H9 (cell line): ENCODE results near the gene PTRH1. TPM values are rescaled to one million over a fixed set of nuclear protein-coding genes. Genes with fewer than 3 reads are reported as not detected.

Source experiments
- DNase-seq: peaks from one replicate; pipeline ENCODE4 v3.0.0-alpha.2; 2017
- H2AFZ ChIP-seq: one replicate; pipeline ENCODE4 v1.6.1; 2013; ENCODE audit warnings: mild to moderate bottlenecking, low read length, control low read depth, moderate library complexity
- H2AK5ac ChIP-seq: 2 replicates; pipeline ENCODE4 v1.6.1; 2013; ENCODE audit warnings: low read length, control low read depth, mixed read lengths; ENCODE audit not compliant: insufficient read length
- H2BK120ac ChIP-seq: one replicate; pipeline ENCODE4 v1.6.1; 2013; ENCODE audit warnings: low read depth, mild to moderate bottlenecking, low read length, control low read depth, inconsistent platforms; ENCODE audit not compliant: poor library complexity, severe bottlenecking
- H2BK12ac ChIP-seq: 2 replicates; pipeline ENCODE4 v1.6.1; 2013; ENCODE audit warnings: low read length, control low read depth, mixed read lengths, low read depth; ENCODE audit not compliant: insufficient read length
- H2BK15ac ChIP-seq: 2 replicates; pipeline ENCODE4 v1.6.1; 2013; ENCODE audit warnings: low read depth, low read length, control low read depth
- H2BK20ac ChIP-seq: one replicate; pipeline ENCODE4 v1.6.1; 2013; ENCODE audit warnings: low read depth, mild to moderate bottlenecking, low read length, control low read depth, inconsistent platforms; ENCODE audit not compliant: poor library complexity, severe bottlenecking
- H2BK5ac ChIP-seq: 2 replicates; pipeline ENCODE4 v1.6.1; 2013; ENCODE audit warnings: low read length, control low read depth, mixed read lengths; ENCODE audit not compliant: insufficient read length
- H3K14ac ChIP-seq: 2 replicates; pipeline ENCODE4 v1.6.1; 2013; ENCODE audit warnings: low read length, control low read depth; ENCODE audit not compliant: insufficient read depth
- H3K18ac ChIP-seq: 2 replicates; pipeline ENCODE4 v1.6.1; 2013; ENCODE audit warnings: low read depth, mild to moderate bottlenecking, mixed read lengths, low read length, control low read depth; ENCODE audit not compliant: insufficient read length
- H3K23ac ChIP-seq: 2 replicates; pipeline ENCODE4 v1.6.1; 2013; ENCODE audit warnings: low read length, control low read depth, mixed read lengths, low read depth; ENCODE audit not compliant: insufficient read length
- H3K23me2 ChIP-seq: 2 replicates; pipeline ENCODE4 v1.6.1; 2013; ENCODE audit warnings: low read depth, mild to moderate bottlenecking, mixed read lengths, low read length, control low read depth; ENCODE audit not compliant: insufficient read length, poor library complexity, severe bottlenecking
- H3K27ac ChIP-seq: 2 replicates; pipeline ENCODE4 v1.5.1; 2013; ENCODE audit warnings: low read length, control low read depth, mixed read lengths, low read depth; ENCODE audit not compliant: insufficient read length
- H3K27me3 ChIP-seq: 2 replicates; pipeline ENCODE4 v1.6.1; 2013; ENCODE audit warnings: low read length, control low read depth, inconsistent platforms; ENCODE audit not compliant: insufficient read depth
- H3K4ac ChIP-seq: 2 replicates; pipeline ENCODE4 v1.6.1; 2013; ENCODE audit warnings: low read depth, mild to moderate bottlenecking, control low read depth, inconsistent platforms, low read length, moderate library complexity
- H3K4me1 ChIP-seq: 2 replicates; pipeline ENCODE4 v1.6.1; 2013; ENCODE audit warnings: low read length, control low read depth, inconsistent platforms; ENCODE audit not compliant: insufficient read depth
- H3K4me2 ChIP-seq: 2 replicates; pipeline ENCODE4 v1.6.1; 2013; ENCODE audit warnings: low read length, control low read depth, mixed read lengths; ENCODE audit not compliant: insufficient read length, insufficient read depth
- H3K56ac ChIP-seq: 2 replicates; pipeline ENCODE4 v1.6.1; 2013; ENCODE audit warnings: low read depth, mild to moderate bottlenecking, mixed read lengths, low read length, control low read depth; ENCODE audit not compliant: insufficient read length
- H3K79me1 ChIP-seq: 2 replicates; pipeline ENCODE4 v1.6.1; 2013; ENCODE audit warnings: low read depth, mild to moderate bottlenecking, moderate library complexity, low read length, control low read depth, inconsistent platforms; ENCODE audit not compliant: insufficient read depth, poor library complexity, severe bottlenecking
- H3K79me2 ChIP-seq: 2 replicates; pipeline ENCODE4 v1.6.1; 2013; ENCODE audit warnings: low read length, control low read depth, inconsistent platforms; ENCODE audit not compliant: insufficient read depth
- H3K9ac ChIP-seq: 2 replicates; pipeline ENCODE4 v1.6.1; 2013; ENCODE audit warnings: low read length, control low read depth, mixed read lengths; ENCODE audit not compliant: insufficient read length; ENCODE audit errors: extremely low read depth
- H3K9me3 ChIP-seq: one replicate; pipeline ENCODE4 v1.6.1; 2013; ENCODE audit warnings: low read depth, low read length, inconsistent platforms; ENCODE audit not compliant: control insufficient read depth
- H3T11ph ChIP-seq: one replicate; pipeline ENCODE4 v1.6.1; 2013; ENCODE audit warnings: mild to moderate bottlenecking, low read length, control low read depth, inconsistent platforms
- H4K20me1 ChIP-seq: one replicate; pipeline ENCODE4 v1.6.1; 2013; ENCODE audit not compliant: control insufficient read depth, insufficient read length, insufficient read depth
- H4K5ac ChIP-seq: 2 replicates; pipeline ENCODE4 v1.6.1; 2013; ENCODE audit warnings: low read depth, mild to moderate bottlenecking, mixed read lengths, low read length, control low read depth; ENCODE audit not compliant: insufficient read length
- H4K8ac ChIP-seq: replicated peaks from 2 replicates; pipeline ENCODE4 v1.6.1; 2013; ENCODE audit warnings: low read length, control low read depth, mixed read lengths, low read depth; ENCODE audit not compliant: insufficient read length
- H4K91ac ChIP-seq: 2 replicates; pipeline ENCODE4 v1.6.1; 2013; ENCODE audit warnings: low read depth, mild to moderate bottlenecking, moderate library complexity, mixed read lengths, low read length, control low read depth; ENCODE audit not compliant: insufficient read length
- H3K27ac Mint-ChIP-seq, 3 experiments: 2 replicates in 2 of 3; 3 replicates in 1 of 3; pipeline ENCODE4 v1.8.0; 2020 to 2021; ENCODE audit warnings: mixed read lengths in 3 of 3, mild to moderate bottlenecking in 1 of 3, moderate library complexity in 1 of 3
- H3K27me3 Mint-ChIP-seq: 2 replicates; pipeline ENCODE4 v1.8.0; 2021; ENCODE audit warnings: low read depth, mild to moderate bottlenecking, moderate library complexity, mixed read lengths
- H3K36me3 Mint-ChIP-seq, 3 experiments: 2 replicates in 2 of 3; 3 replicates in 1 of 3; pipeline ENCODE4 v1.8.0; 2020 to 2021; ENCODE audit warnings: low read depth in 3 of 3, mixed read lengths in 3 of 3; ENCODE audit not compliant: insufficient read depth in 1 of 3
- H3K4me1 Mint-ChIP-seq, 2 experiments: 2 replicates each; pipeline ENCODE4 v1.8.0; 2020; ENCODE audit warnings: mixed read lengths in 2 of 2
- H3K4me3 Mint-ChIP-seq, 2 experiments: 2 replicates in 1 of 2; 3 replicates in 1 of 2; pipeline ENCODE4 v1.8.0; 2020 to 2021; ENCODE audit warnings: mild to moderate bottlenecking in 2 of 2, mixed read lengths in 2 of 2, moderate library complexity in 1 of 2
- H3K9me3 Mint-ChIP-seq, 2 experiments: 2 replicates in 1 of 2; 3 replicates in 1 of 2; pipeline ENCODE4 v1.8.0; 2020; ENCODE audit warnings: mild to moderate bottlenecking in 2 of 2, mixed read lengths in 2 of 2, moderate library complexity in 1 of 2
- CTCF ChIP-seq: fragments of 200-600 bp; sonication (generic); conservative IDR thresholded peaks from 3 replicates; pipeline ENCODE4 v1.8.0; 2021; ENCODE audit warnings: antibody characterized with exemption, mild to moderate bottlenecking
- total RNA-seq: library from RNA; stranded (reverse); gene quantifications from 2 replicates; pipeline ENCODE4 v1.2.1, GENCODE V29; 2021

PTRH1 gene
- total RNA-seq, 1 experiment from 2014 or later, result 10.9 TPM

GRCh38 chr9:127720865-127721227, 5.4 kb upstream of the PTRH1 start:
- Histone ChIP-seq H2BK5ac (no peak overlapping the region), H3T11ph (no peak overlapping the region), H2BK12ac (no peak overlapping the region), H3K23me2 (peaks cover 7% of the 10 kb centered on the region), H2AFZ (no peak overlapping the region), H2BK15ac (no peak overlapping the region), H3K9ac (no peak overlapping the region), H2AK5ac (no peak overlapping the region), H3K79me2 (no peaks in the 10 kb centered on the region), H3K4me2 (no peak overlapping the region), H3K9me3 (no peaks in the 10 kb centered on the region), H2BK20ac (no peak overlapping the region), H4K20me1 (no peaks in the 10 kb centered on the region), H3K79me1 (no peaks in the 10 kb centered on the region), H4K5ac (no peak overlapping the region), H3K18ac (no peak overlapping the region), H2BK120ac (no peak overlapping the region), H3K14ac (no peak overlapping the region), H3K23ac (no peak overlapping the region), H3K4me1 (no peaks in the 10 kb centered on the region; the same call in 1 of the 2 replicates), H4K91ac (no peak overlapping the region), H3K4ac (no peak overlapping the region), H4K8ac (no peak overlapping the region), H3K27ac (no peak overlapping the region), H3K56ac (no peak overlapping the region), H3K27me3 (no peaks in the 10 kb centered on the region)
- peaks cover 5 to 18% of the 10 kb centered on the region in 2 experiments for H3K4me1 Mint-ChIP-seq
- H3K4me3 Mint-ChIP-seq, result no peak overlapping the region
- no peaks in the 10 kb centered on the region; a peak in 1 of 5 replicates for H3K9me3 Mint-ChIP-seq
- no peaks in the 10 kb centered on the region for H3K27me3 Mint-ChIP-seq
- H3K27ac Mint-ChIP-seq, result peak overlapping the region in 1 of 3 experiments; percentile 40; a peak in 2 of 7 replicates
- no peak for DNase-seq
- TF ChIP-seq CTCF, result no peak
- no peaks in the 10 kb centered on the region for H3K36me3 Mint-ChIP-seq
